Panc1 (cell line): ENCODE measurements around the gene NRAS.
A peak's percentile ranks its signal among the peaks of the same experiment; 100 is the strongest.

Source experiments
- POLR2AphosphoS5 ChIP-seq: IDR thresholded peaks from 2 replicates; pipeline ENCODE4 v1.6.1; 2012; ENCODE audit warnings: mild to moderate bottlenecking, low read depth, low read length, moderate library complexity
- TCF7L2 ChIP-seq: IDR thresholded peaks from 2 replicates; pipeline ENCODE4 v1.6.1; 2011; ENCODE audit warnings: mild to moderate bottlenecking, low read depth, low read length, inconsistent platforms
- TF ChIP-seq, protein P1 (sequence below): fragments of 450-650 bp; IDR thresholded peaks from 2 replicates; pipeline ENCODE4 v1.5.1; 2017; ENCODE audit warnings: mild to moderate bottlenecking
- TF ChIP-seq, protein P2 (sequence below), 2 experiments: IDR thresholded peaks; 2 replicates each; pipeline ENCODE4 v1.6.1; 2011 to 2012; ENCODE audit warnings: low read depth in 2 of 2, control low read depth in 1 of 2, low read length in 1 of 2, mild to moderate bottlenecking in 1 of 2, moderate library complexity in 1 of 2; ENCODE audit not compliant: insufficient read depth in 1 of 2

DNA sequence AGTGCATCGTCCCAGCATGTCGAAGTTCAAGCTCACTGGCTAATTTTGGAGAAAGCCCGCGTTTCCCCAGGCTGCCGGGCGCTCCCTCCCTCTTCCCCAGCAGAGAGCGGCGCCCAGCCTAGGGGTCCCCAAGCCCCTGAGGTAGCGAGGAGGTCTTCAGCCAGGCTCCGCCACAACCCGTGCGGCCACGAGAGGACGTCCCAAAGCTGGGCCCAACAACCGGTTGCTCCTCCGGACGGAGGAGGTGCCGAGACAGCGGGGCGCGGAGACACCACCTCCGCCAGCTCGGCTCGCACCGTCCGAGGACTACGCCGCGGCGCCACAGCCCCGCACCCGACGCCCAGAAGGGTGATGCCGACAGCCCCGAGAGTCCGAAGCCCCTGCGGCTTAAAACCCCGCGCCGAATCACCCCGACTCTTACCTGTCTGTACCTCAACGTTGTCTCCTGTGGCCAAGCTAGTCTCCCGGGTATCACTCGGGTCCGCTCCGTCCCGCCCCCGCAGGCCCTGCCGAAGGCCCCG is 46.9 kb downstream of the NRAS start, which contains the start of gene DENND2C:
- TF ChIP-seq, protein P1, sequence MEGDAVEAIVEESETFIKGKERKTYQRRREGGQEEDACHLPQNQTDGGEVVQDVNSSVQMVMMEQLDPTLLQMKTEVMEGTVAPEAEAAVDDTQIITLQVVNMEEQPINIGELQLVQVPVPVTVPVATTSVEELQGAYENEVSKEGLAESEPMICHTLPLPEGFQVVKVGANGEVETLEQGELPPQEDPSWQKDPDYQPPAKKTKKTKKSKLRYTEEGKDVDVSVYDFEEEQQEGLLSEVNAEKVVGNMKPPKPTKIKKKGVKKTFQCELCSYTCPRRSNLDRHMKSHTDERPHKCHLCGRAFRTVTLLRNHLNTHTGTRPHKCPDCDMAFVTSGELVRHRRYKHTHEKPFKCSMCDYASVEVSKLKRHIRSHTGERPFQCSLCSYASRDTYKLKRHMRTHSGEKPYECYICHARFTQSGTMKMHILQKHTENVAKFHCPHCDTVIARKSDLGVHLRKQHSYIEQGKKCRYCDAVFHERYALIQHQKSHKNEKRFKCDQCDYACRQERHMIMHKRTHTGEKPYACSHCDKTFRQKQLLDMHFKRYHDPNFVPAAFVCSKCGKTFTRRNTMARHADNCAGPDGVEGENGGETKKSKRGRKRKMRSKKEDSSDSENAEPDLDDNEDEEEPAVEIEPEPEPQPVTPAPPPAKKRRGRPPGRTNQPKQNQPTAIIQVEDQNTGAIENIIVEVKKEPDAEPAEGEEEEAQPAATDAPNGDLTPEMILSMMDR: peak; percentile 15; the same call in 1 of the 2 replicates
- TF ChIP-seq TCF7L2 (no peak), POLR2AphosphoS5 (no peak)
- TF ChIP-seq, protein P2, sequence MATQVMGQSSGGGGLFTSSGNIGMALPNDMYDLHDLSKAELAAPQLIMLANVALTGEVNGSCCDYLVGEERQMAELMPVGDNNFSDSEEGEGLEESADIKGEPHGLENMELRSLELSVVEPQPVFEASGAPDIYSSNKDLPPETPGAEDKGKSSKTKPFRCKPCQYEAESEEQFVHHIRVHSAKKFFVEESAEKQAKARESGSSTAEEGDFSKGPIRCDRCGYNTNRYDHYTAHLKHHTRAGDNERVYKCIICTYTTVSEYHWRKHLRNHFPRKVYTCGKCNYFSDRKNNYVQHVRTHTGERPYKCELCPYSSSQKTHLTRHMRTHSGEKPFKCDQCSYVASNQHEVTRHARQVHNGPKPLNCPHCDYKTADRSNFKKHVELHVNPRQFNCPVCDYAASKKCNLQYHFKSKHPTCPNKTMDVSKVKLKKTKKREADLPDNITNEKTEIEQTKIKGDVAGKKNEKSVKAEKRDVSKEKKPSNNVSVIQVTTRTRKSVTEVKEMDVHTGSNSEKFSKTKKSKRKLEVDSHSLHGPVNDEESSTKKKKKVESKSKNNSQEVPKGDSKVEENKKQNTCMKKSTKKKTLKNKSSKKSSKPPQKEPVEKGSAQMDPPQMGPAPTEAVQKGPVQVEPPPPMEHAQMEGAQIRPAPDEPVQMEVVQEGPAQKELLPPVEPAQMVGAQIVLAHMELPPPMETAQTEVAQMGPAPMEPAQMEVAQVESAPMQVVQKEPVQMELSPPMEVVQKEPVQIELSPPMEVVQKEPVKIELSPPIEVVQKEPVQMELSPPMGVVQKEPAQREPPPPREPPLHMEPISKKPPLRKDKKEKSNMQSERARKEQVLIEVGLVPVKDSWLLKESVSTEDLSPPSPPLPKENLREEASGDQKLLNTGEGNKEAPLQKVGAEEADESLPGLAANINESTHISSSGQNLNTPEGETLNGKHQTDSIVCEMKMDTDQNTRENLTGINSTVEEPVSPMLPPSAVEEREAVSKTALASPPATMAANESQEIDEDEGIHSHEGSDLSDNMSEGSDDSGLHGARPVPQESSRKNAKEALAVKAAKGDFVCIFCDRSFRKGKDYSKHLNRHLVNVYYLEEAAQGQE (IDR thresholded peaks at IDR 0.05; ENCODE audit: insufficient read depth in 1 of 2, low read depth in 2 of 2, low read length in 1 of 2): no peak
